OCI-LY1 (cell line): ENCODE results near the gene ZDHHC11.
"Not testable (repeated sequence)": the region's sequence is repeated elsewhere in the genome, so short reads cannot be mapped to it uniquely, and the experiment has no call there.

ENCODE experiments used
- CTCF ChIP-seq: fragments of 200-600 bp; sonication (generic), shearing (Covaris generic); IDR thresholded peaks from 2 replicates; pipeline ENCODE4 v1.5.1; 2017; ENCODE audit warnings: mild to moderate bottlenecking, antibody characterized with exemption, low read length, moderate library complexity, mixed read lengths
- EZH2 ChIP-seq: fragments of 200-600 bp; sonication (generic), shearing (Covaris generic); IDR thresholded peaks from 2 replicates; pipeline ENCODE4 v1.8.0; 2017; ENCODE audit warnings: borderline replicate concordance, mixed run types, mild to moderate bottlenecking, antibody characterized with exemption, low read length, moderate library complexity, mixed read lengths

- not testable (repeated sequence) for TF ChIP-seq CTCF, EZH2
Measured at GRCh38 chr5:835933-836612, 14.7 kb downstream of the ZDHHC11 start.
